HG02852 (cell line): ENCODE measurements around the gene FAIM2.

Source experiments
- ATAC-seq: cut with Tn5 transposase; IDR thresholded peaks from one replicate; pipeline ENCODE4 v1.9.1; 2021; ENCODE audit warnings: mild to moderate bottlenecking, moderate library complexity; ENCODE audit not compliant: unreplicated experiment

FAIM2 gene

DNA sequence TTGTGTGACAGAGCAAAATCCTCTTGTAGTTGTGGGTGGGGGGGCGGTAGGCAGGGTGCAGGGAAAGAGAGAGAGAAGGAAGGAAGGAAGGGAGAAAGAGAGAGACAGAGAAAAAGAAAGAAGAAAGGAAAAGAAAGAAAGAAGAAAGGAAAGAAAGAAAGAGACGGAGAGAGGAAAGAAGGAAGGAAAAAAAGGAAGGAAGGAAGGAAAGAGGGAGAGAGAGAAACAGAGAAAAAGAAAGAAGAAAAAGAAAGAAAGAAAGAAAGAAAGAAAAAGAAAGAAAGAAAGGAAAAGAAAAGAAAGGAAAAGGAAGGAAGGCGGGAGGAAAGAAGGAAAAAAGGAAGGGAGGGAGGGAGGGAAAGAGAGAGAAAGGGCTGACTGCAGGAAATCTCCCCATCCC is 17.6 kb upstream of the FAIM2 start:
- no peak for ATAC-seq

DNA sequence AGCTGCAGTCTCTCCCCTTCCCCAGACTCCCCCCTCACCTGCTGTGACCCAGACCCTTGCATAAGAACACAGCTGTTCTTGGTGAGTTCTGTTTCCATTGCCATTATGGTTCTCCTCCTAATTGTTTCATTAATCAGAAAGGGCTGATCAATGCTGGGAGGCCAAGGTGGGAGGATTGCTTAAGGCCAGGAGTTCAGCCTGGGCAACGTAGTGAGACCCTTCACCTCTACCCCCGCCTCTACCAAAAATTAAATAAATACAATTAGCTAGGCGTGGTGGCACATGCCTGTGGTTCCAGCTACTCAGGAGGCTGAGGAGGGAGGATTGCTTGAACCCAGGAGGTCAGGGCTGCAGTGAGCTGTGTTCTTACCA is 17.2 kb upstream of the FAIM2 start:
- ATAC-seq: no peak

DNA sequence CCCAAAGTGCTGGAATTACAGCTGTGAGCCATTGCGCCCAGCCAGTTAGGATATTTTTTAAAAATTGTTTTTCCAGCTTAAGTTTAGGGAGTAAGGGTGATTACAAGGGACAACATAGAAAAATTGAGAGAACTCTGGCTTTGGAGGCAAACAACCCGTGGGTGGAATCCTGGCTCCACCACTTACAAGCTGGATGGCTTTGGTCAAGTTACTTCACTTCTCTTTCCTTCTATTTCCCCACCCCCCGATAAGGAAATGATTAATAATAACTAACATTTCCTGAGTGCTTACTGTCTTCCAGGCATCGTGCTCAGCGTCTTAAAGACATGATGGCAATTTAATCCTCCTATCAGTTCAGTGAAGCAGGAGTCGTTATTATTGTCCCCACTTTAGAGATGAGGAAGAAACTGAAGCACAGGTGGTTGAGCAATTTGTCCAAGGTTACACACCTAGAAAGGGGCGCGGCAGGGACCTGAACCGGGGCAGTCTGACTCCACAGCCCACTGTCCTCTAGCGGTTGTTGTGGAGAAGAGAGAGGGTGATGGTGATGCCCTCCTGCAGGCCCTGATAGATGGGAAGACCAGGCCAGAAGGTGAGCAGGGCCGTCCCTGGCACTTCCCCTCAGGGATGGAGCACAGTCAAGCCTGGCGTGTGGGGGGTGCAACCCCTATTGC is 16.7 kb upstream of the FAIM2 start:
- no peak for ATAC-seq

DNA sequence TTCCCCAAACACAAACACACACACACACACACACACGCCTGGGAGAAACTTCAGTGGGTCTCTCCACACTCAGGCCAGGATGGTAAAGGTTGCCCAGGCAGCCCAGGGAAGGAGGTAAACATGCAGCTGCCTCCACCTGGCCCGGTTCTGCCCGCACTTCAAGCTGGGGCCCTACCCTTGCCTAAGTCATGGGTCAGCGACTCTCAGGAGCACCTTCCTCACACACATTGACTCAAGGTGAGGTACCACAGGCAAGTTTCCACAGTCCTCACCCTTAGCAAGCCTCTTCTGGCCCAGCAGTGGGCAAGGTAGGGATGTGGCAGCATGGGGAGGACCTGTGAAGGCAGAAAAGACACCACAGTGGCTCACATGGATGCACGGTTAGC is 14.1 kb upstream of the FAIM2 start:
- no peak for ATAC-seq

DNA sequence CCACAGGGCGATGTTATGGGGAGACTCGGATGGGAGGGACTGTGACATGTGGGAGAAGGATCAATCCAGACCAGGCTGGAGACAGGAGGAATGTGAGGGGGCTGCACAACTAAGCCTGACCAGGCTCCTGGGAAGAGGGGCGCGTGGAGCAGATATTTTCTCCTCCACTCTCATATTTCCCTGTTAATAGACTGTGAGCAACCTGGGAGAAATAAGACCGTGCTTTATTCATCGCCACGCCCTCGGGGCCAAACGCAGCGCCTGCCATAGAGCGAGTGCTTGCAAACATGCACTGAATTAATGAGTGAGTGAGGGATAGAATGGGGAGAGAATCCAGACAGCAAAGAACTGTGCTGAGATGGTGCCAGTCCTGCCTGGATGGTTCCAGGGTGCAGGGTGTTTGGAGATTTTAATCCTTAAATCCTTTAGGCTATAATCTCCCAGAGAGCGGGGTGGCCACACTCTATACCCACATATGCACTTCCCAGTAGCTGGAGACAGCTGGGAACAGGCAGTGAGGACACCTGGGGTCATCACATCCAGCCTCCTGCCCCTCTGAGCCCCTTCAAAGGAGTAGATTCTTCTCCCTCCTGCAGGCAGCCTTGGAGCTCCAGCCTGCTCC is 13.6 kb upstream of the FAIM2 start:
- ATAC-seq: no peak

DNA sequence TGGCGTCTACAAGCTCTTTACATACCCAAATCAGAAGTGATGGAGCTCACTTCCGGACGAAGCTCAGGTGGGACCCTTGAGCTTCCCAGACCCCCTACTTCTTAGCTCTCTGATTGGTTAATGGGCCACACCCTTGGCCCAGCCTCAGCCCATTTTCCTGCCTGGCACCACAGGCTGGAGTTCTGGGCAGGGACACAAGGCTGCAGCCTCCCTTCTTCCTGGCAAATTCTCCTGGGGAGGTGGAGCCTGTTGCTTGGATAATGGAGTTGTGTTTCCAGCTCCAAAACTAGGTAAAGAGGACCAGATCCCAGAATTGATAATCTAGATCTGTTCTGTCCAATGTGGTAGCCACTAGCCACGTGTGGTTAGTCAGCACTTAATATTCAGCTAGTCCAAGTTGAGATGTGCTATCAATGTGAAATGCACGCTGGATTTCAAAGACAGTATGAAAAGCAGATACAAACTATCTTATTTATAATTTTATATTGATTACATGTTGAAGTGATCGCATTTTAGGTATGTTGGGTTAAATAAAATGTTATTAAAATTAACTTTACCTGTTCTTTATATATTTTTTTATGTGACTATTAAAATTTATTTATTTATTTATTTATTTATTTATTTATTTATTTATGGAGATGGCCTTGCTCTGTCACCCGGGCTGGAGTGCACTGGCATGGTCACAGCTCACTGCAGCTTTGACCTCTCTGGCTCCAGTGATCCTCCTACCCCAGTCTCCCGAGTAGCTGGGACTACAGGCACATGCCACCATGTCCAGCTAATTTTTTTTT is 12.6 kb upstream of the FAIM2 start:
- ATAC-seq: no peak

DNA sequence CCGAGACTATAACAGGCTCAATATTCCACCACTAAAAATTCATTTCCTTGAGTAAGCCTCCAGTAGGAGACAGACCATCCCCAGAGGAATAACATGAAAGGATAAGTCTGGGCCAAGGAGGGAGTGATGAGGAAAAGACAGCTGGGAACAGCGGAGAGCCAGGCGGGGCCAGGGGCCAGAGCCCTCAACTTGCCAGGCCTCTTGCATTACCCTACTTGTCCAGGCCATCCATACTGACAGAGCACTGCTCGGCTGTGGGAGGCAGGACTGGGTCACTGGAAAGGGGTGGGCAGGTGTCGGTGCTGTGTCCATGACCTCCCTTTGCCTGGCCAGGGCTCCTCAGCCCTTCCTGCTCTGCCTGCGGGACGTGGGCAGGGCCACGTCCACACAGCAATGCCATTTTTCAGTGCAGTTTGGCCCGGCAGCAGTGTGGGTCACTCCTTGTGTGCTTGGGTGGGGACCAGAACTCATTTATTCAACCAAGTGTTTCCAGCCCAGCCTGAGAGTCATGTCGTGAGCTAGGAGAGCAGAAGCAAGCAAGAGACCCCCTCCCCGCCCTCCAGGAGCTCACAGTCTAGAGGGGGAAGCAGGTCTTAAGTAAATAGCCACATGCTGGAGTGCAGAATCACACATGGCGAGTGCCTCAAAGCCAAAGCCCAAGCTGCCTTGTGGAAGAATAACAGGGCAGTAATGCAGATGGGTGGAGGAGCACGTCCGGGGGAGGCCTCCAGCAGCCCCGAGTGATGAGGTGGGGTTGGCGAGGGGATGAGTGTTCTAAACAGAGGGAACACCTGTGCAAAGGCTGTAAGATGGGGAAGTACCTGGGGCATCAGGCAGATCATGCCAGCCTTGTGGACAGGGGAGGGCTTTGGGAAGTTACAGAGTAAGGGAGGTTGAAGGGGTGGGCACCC is 8.9 kb upstream of the FAIM2 start:
- no peak for ATAC-seq

DNA sequence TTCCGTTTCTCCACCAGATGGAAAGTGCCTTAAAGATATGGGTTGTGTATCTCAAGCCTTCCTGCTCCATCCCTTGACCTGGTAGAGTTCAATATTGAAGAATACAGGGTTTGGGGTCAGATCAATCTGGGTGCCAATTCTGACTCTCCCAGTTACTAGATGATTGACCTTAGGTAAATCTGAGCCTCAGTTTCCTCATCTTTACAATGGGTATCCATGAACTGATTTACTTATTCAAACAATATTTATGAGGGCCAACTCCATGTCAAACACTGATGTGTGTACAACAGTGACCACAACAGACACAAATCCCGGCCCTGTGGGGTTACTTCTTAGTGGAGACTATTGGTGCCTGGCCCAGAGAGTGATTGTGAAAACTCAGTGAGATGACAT is 7.5 kb upstream of the FAIM2 start:
- no peak for ATAC-seq

DNA sequence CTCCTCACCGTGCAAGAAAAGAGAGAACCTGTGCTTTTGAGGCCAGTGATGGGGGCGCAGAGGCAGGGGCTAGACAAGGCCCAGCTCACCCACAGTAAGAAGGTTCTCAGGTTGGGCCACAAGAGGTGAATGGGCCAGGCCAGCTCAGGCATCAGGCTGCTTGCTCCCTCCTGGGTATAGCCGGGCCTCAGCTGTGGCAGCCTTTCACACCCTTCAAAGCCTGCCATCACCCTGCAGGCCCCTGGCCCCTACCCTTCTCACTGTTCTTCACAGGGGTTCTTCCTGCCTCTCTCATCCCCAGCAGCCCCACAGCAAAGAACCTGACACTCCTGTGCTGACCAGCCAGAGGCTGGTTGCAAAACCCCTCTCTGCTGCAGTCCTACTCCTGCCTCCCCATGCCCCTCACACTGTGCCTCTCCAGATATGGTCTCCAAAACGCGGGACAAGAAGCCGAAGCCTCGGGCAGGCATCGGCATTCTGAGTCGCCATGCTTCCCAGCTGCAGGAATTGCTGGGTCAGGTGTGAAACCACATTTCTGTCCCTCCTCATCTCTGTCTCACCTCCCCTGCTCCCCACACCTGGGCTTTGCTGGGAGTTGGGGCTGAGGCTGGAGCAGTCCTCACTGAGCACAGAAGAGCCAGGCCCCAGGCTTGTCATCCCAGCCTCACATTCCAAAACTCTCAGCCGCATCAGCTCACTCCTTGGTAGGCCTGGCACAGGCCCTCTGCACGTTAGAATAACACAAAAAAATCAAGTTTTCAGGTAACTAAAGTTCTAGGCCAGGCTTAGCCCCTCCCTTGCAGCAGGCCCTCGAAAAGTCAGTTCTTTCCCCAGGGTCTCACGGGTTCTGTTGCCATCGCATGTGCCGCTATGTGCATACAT is 6.9 kb upstream of the FAIM2 start:
- no peak for ATAC-seq

DNA sequence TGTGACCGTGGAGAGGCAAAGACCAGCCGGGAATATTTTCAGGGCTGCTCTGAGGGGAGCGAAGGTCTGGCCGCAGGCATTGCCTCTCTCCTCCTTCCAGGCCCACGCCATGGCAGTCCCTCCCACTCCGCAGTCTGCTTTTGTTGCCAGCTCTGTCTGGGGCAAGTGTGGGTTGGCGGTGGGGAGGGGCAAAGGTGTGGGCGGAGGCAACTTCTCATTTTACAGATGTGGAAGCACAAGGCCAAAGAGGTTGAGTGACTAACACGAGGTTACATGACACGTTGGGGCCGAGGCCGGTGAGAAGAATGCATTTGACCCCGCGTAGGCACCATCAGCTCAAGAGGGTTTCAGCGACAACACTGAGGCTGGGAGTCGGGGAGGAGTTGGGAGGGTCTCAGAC is 6.1 kb upstream of the FAIM2 start:
- ATAC-seq: no peak

DNA sequence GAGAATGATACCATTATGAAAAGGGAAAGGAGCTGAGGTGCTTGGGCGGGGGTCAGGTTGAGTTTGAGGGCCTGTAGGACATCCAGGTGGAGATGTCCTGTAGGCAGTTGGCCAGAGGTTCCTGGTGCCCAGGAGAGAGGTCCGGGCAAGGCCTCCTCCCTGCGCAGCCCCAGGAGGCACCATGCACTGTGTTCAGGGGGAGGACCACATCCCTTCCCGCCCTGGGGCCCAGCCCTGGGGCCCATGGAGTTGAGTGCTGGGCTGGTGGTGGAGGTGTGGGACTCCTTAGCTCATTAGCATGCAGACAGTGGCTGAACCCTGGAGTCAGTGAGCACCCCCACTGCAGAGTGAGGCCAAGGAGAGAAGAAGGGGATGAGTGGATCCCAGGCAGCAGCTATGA is 5.7 kb upstream of the FAIM2 start:
- no peak for ATAC-seq

DNA sequence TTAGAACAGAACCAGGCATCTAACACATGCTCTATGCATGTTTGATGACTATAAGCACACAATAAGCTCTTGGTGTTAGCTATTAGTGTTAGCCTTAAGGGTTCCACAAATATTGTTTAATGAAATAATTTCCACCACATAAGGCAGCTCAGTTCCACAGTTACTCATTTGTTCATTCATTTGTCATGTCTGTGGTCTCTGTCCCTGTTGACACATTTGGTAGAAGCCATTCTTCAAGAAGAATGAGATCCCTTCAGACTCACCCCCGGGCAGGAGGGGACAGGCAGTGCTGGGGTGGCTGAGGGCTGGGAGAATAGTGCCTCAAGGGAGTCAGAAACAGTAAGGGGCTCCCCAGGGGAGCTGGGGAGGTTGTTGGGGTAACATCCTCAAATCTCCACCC is 3.7 kb upstream of the FAIM2 start:
- ATAC-seq: no peak

DNA sequence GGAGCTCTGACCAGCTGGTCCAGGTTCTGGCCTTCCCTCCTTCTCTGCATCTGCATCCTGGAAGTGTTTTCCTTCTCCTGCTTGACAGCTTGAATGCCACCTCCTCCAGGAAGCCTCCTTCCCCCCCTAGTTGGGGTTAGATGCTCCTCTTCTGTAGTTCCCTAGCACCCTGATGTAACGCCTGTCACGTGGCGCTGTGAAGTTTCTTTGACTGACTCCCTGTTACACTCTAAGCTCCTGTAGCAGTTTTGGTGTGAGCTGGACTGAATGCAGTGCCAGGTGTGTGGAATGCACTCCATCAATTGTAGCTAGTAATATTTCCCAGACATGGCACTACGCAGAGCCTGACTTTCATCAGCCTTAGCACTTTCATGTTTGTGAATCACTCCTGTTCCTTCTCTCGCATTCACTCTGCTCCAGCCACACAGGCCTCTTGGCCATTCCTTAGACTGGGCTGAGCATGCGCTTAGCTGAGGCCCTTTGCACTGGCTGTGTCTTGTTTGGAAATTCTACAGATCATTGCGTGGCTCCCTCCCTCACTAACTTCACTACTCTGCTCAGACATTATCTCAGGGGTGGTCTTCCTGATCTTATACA is 2.1 kb upstream of the FAIM2 start:
- ATAC-seq: no peak

DNA sequence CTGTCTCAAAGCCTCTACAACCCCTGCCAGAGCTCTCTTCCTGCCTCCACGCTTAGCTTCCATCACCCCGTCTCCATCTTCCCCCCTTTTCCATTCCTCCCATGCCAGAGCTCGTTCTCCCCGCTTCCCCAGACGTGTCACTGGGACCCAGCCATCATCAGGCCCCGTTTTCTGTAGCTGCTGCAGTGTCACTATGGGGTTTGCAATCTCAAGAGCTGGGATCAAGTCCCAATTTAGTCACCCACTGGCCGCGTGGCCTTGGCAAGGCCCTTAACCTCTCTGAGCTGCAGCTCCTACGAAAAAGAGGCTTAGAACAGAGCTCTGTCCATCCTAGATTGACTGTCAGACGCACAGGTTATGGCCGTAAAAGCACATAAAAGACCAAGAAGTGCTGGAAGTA is 901 bp upstream of the FAIM2 start:
- no peak for ATAC-seq

DNA sequence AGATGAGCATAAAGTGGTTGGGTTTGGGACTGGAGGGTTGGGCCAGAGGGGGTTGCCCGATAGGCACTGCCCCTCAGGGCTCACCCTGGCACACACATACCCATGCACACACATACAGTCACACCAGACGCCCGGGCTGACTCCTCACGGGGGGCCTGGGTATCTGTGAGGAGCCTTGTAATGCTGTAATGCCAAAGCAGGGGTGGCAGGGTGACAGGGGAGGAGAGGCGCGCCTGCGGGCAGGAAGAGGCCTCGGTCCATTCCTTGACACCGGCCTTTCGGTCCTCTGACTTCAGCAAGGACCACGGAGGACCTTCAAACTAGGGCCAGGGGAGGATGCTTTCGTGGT is 375 bp downstream of the FAIM2 start:
- ATAC-seq: no peak

DNA sequence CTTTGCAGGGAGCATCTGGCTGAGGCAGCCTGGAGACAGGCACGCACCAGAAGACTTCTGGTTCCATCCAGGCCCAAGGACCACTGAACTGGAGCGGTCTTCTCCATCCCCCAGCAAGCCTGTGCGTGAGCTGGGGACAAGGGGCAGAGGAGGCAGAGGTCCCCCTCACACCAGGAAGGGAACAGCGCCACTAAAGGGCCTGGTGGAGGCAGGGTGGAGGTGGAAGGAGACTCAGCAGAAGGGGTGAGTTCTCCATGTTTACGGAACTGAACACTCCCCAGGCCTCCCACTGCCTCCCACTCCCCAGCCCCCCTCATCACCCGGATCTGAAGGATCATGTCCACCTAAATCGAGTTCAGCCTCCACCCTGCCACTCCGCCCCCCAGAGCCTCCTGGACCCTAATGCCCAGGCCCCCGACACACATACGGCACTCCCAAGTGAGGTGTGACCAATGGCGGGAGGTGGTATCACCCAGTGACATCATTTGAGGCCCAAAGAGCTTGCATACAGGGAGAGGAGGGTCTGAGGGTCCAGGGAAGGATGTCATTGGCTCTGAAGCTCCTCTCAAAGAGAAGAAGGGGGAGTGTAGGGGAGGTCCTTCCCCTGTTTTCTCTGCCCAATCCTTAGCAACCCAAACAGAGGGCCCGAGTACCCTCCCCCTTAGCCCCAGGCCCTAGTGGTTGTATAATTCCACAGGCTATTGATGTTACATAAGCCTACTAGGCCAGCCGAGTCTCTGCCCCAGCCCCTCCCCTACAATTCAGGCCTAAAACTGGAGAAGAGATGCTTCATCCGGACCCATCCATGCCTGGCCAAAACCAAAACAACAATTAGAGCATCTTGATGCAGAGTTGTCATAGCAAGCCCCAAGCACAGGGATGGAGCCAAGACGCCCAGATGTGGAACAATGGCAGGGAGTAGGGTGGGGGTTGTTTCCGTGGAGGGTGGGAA is 1.0 kb downstream of the FAIM2 start:
- ATAC-seq: no peak

DNA sequence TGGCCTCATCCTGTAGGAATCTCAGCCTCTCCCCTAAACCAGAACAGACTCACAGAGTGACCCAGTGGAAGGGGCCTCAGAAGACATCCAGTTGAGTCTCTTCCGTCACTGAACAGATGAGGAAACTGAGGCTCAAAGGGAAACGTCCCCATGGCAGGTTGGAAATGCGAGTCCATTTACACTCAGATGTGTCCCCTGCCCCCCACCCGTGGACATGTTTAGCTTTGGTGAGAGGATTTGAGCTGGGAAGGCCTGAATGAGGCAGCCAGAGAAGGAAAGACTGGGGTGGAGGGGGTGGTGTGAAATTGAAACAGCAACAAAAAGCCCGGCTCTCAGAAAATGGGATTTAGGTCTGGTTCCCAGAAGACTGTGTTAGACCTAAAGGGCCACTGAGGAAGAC is 1.7 kb downstream of the FAIM2 start:
- no peak for ATAC-seq

DNA sequence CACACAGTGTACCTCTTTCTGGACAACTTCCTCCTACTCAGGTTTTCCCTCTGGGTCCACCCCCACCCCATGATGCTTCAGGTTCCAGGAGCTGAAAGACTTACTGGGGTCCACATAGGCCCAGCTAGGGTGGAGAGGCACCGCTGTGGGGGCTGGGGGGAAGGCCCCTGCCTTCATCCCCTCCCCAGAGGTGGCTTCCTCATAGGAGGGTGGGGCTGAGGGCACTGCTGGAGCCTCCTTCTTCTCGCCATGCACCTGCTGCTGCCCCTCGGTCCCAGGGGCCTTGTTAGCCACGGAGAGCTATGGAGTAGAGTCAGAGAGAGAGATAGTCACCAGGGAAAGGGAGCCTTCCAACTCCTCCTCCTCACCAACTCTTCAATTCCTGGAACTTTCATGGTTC is 2.7 kb downstream of the FAIM2 start:
- ATAC-seq: no peak

DNA sequence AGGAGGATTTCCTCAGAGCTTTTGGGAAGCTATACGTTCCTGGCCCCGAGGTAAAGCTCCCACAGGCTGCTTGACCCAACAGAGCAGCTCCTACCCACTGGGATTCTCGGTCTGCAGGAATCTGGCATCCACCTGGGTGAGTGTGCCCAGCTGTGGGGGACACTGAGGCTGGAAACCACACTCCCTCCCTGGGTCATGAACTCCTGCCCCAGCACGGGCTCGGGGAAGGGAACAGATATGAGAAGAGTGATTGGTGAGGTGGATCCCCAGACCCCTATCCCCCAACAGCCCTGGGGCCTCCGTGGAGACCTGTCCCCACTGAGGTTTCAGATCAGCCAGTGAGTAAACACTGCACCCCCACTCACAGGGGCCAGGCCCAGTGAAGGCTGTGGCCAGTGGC is 3.3 kb downstream of the FAIM2 start:
- ATAC-seq: no peak
